Endothelial cell of umbilical vein (primary cell): Measurements from ENCODE around the gene XDH.

Source experiments
- CTCF ChIP-seq, 2 donors: IDR thresholded peaks; 1 replicate in 1 of 2; 2 replicates in 1 of 2; pipeline ENCODE4 v1.5.1; 2011; ENCODE audit warnings: low read length in 2 of 2, mild to moderate bottlenecking in 2 of 2, moderate library complexity in 2 of 2, control low read depth in 1 of 2, inconsistent platforms in 1 of 2, low read depth in 1 of 2; ENCODE audit not compliant: insufficient read depth in 1 of 2; ENCODE audit errors: extremely low read depth in 1 of 2
- POLR2A ChIP-seq: IDR thresholded peaks from 2 replicates; pipeline ENCODE4 v1.6.1; 2012; ENCODE audit warnings: low read depth, mild to moderate bottlenecking, control low read depth, low read length

GRCh38 chr2:31373127-31373526 is 41.4 kb downstream of the XDH start:
- TF ChIP-seq POLR2A (no peak), CTCF (IDR thresholded peaks at IDR 0.05; ENCODE audit: extremely low read depth in 1 of 2, insufficient read depth in 1 of 2, low read depth in 1 of 2, low read length in 2 of 2) (no peak)
